ENCODE results near the gene SLC6A19. TPM values are rescaled to one million over a fixed set of nuclear protein-coding genes. Genes with fewer than 3 reads are reported as not detected.

SLC6A19 gene
- total and polyA plus RNA-seq, 8 donors: 0.13 to 5.5 (median 0.43) TPM; not detected in 3

DNA sequence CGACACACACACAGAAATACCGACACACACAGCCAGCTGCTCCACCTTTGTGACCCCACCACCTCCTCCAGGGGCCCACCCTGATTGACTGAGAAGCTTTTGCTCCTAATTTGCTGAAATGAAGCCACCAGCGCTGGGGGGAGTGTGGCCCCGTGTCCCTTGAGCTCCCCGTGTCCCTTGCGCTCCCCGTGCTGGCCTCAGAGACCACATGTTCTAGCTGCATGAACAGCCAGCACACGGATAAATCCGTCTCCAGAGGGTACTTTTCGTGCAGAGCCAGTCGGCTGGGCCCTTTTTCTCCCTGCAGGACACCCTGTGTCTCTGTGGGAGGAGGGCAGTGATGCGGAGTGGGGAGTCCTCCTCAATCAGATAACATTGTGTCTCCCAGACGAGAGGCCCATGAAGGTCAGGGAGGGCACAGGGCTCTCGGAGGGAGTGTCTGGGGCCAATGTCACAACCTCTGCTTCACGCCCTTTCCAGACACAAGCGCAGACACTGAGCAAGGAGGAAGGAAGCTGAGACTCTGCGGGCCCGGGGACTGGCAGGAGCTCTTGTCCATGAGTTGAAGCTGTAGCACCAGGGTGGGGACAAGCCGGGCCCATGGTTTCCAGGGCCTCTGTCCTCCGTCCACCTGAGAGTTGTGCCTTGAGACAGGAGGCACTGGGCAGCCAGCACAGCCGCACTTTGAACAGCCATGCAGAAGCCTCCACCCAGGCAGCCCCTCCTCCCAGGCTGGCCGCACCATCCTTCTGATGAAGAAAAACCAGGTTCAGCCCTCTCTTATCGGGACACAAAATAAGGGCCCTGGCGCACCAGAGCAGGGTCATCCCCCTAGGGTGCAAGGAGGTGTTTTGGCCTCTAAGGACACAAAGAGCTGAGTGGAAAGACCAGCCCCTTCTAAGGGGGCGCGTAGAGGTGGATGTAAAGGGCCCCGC, 36.4 kb upstream of the SLC6A19 start:
- no peaks in the 10 kb centered on the region for H3K36me3 ChIP-seq
- TF ChIP-seq, protein P1, sequence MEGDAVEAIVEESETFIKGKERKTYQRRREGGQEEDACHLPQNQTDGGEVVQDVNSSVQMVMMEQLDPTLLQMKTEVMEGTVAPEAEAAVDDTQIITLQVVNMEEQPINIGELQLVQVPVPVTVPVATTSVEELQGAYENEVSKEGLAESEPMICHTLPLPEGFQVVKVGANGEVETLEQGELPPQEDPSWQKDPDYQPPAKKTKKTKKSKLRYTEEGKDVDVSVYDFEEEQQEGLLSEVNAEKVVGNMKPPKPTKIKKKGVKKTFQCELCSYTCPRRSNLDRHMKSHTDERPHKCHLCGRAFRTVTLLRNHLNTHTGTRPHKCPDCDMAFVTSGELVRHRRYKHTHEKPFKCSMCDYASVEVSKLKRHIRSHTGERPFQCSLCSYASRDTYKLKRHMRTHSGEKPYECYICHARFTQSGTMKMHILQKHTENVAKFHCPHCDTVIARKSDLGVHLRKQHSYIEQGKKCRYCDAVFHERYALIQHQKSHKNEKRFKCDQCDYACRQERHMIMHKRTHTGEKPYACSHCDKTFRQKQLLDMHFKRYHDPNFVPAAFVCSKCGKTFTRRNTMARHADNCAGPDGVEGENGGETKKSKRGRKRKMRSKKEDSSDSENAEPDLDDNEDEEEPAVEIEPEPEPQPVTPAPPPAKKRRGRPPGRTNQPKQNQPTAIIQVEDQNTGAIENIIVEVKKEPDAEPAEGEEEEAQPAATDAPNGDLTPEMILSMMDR (IDR thresholded peaks at IDR 0.05): no peak
- no peak for TF ChIP-seq EP300 (IDR thresholded peaks at IDR 0.05)
- TF ChIP-seq POLR2AphosphoS5 (IDR thresholded peaks at IDR 0.05): no peak
- no peak for TF ChIP-seq POLR2A (IDR thresholded peaks at IDR 0.05)
- no peaks in the 10 kb centered on the region for H3K9me3 ChIP-seq
- H3K4me1 ChIP-seq: peaks cover 15 to 24% (median 22%) of the 10 kb centered on the region in 4 donors
- WGBS, 5 donors: 55 to 77% (median 59%) methylated on average over 21 to 27 of the region's 27 CpGs
- intact Hi-C loops (cut with DNase I; ENCODE audit: low total_unique reads): loop anchor here (5.0 to 10.0 kb wide), 2 partner anchors 240 to 477 kb away; no protein-coding TSS in a partner anchor
- no peak overlapping the region for H3K27ac ChIP-seq
- DNase-seq: no peak
- no peak overlapping the region for H3K4me3 ChIP-seq
- peaks cover 0 to 38% (median 0%) of the 10 kb centered on the region in 3 donors for H3K27me3 ChIP-seq

DNA sequence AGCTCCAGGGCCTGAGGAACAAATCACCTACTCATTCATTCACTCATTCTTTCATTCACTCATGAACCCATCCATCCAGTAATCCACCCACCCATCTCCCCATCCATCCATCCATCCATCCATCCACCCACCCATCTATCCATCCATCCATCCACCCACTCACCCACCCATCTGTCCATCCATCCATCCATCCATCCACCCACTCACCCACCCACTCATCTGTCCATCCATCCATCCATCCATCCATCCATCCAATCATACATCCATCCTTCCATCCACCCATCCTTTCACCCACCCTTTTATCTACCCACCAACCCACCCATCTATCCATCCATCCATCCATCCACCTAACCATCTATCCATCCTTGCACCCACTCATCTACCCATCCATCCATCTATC, 35.5 kb upstream of the SLC6A19 start:
- intact Hi-C loops (cut with DNase I; ENCODE audit: low total_unique reads): loop anchor here (5.0 to 10.0 kb wide), 2 partner anchors 241 to 476 kb away; no protein-coding TSS in a partner anchor
- Histone ChIP-seq H3K9me3 (no peaks in the 10 kb centered on the region), H3K4me1 (peaks cover 15 to 24% (median 22%) of the 10 kb centered on the region in 4 donors), H3K27me3 (peaks cover 0 to 31% (median 0%) of the 10 kb centered on the region in 3 donors), H3K36me3 (no peaks in the 10 kb centered on the region), H3K4me3 (no peak overlapping the region), H3K27ac (no peak overlapping the region)
- no peak for DNase-seq
- no peak for TF ChIP-seq EP300 (IDR thresholded peaks at IDR 0.05)
- TF ChIP-seq POLR2AphosphoS5 (IDR thresholded peaks at IDR 0.05): no peak
- TF ChIP-seq POLR2A (IDR thresholded peaks at IDR 0.05): no peak
- TF ChIP-seq, protein P1 (IDR thresholded peaks at IDR 0.05): no peak

DNA sequence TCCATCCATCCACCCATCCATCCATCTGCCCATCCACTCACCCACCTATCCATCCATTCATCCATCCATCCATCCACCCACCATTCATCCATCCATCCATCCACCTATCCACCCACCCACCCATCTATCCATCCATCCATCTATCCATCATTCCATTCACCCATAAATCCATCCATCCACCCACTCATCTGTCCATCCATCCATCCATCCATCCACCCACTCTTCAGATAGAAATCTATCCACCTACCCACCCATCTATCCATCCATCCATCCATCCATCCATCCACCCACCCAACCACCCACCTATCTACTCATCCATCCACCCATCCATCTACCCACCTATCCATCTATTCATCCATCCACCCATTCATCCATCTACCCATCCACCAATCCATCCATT, 35.0 kb upstream of the SLC6A19 start:
- TF ChIP-seq POLR2A (IDR thresholded peaks at IDR 0.05): no peak
- no peak for TF ChIP-seq EP300 (IDR thresholded peaks at IDR 0.05)
- TF ChIP-seq, protein P1 (IDR thresholded peaks at IDR 0.05): no peak
- TF ChIP-seq POLR2AphosphoS5 (IDR thresholded peaks at IDR 0.05): no peak
- intact Hi-C loops (cut with DNase I; ENCODE audit: low total_unique reads): loop anchor here (5.0 to 10.0 kb wide), 2 partner anchors 242 to 476 kb away; no protein-coding TSS in a partner anchor
- Histone ChIP-seq H3K4me3 (no peak overlapping the region), H3K27me3 (peaks cover 0 to 31% (median 0%) of the 10 kb centered on the region in 3 donors), H3K9me3 (no peaks in the 10 kb centered on the region), H3K4me1 (peaks cover 15 to 22% (median 20%) of the 10 kb centered on the region in 4 donors), H3K36me3 (no peaks in the 10 kb centered on the region), H3K27ac (no peak overlapping the region)
- DNase-seq: no peak

DNA sequence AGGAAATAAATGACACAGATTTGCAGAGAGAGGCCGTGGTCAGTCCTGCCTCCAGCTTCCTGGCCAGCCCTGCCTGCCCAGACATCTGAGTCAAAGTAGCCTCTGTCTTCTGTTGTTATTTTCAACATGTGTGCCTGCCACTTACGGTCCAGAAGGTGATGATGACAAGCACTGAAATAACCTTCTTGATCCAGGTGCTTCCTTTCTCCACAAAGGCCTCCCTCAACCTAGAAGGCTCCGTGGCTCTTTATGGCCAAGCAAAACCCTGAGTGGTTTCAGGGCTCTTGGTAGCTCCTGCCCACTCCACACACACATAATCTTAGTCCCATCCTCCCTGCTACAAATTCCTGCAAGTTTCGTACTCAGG, 34.1 kb upstream of the SLC6A19 start:
- TF ChIP-seq, protein P1 (IDR thresholded peaks at IDR 0.05): no peak
- TF ChIP-seq POLR2A (IDR thresholded peaks at IDR 0.05): no peak
- no peak for TF ChIP-seq EP300 (IDR thresholded peaks at IDR 0.05)
- no peak for TF ChIP-seq POLR2AphosphoS5 (IDR thresholded peaks at IDR 0.05)
- 43 to 57% (median 49%) methylated on average over 4 of the region's 4 CpGs for WGBS, 5 donors
- Histone ChIP-seq H3K27me3 (peaks cover 0 to 33% (median 0%) of the 10 kb centered on the region in 3 donors), H3K4me3 (no peak overlapping the region), H3K9me3 (no peaks in the 10 kb centered on the region), H3K36me3 (no peaks in the 10 kb centered on the region), H3K27ac (no peak overlapping the region), H3K4me1 (peaks cover 9 to 12% (median 11%) of the 10 kb centered on the region in 4 donors)
- intact Hi-C loops (cut with DNase I; ENCODE audit: low total_unique reads): loop anchor here (5.0 to 10.0 kb wide), 2 partner anchors 243 to 475 kb away; no protein-coding TSS in a partner anchor
- DNase-seq: no peak

All from stomach (tissue), 9 donors.